HG03342 (cell line): ENCODE results near the gene OLA1.

Experiments used
- ATAC-seq: cut with Tn5 transposase; IDR thresholded peaks from one replicate; pipeline ENCODE4 v1.9.1; 2021; ENCODE audit warnings: mild to moderate bottlenecking, moderate library complexity; ENCODE audit not compliant: unreplicated experiment

OLA1 gene

DNA sequence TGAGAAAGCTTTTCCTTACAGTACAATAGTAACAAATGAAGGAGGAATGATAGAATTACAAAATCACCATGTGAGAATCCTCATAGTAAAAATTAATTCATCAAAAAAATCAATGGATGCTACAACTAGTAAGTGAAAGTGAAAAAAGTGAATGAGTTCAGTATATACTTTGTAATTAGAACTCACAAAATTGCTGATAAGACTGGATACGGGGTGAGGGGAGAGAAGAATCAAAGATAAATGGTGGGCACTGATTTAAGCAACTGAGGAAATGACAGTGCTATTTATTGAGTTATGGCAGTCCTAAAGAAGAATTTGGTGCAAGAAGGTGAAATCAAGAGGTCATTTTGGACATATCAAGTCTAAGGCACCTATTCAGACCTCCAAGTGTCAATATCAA lies 20.6 kb downstream of the OLA1 start:
- no peak for ATAC-seq

- no peak for ATAC-seq
Measured at GRCh38 chr2:174224665-174225288, 23.6 kb downstream of the OLA1 start.

DNA sequence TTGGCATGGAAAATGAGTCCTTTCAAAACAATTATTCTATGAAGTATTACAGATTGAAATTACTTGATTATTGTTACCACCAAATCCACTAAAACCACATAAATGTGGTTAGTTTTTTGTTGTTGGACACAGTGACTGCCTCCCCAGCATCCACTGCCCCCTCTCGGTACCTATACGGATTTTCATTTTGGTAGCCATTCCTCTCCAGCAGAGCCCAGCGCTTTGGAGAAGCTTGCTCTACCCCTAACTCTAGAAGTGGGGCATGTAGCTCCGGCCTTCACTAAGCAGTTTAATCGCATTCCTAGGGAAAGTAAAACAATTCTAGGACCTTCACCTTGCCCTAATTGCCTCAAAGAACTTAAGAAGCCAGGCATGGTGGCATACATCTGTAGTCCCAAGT lies 24.2 kb downstream of the OLA1 start:
- no peak for ATAC-seq

GRCh38 chr2:174223388-174223787 lies 24.9 kb downstream of the OLA1 start:
- ATAC-seq = no peak

DNA sequence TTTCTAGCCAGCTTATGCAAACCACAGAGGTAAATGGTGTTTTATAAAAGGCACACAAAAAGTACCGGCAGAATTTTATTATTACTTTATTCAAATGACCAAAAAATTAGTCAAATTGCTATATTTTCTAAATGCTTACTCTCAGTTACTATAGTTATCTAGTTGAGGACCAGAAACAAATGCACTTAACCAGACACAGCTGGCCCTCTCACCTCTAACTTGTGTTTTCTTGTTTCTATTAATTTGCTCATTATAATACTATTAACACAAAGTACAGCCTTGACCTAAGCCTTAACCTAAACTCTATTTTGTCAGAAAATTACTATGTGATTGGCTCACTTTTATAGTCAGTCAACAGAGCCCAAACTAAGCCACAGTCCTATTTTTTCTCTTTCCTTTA lies 26.2 kb downstream of the OLA1 start:
- no peak for ATAC-seq

DNA sequence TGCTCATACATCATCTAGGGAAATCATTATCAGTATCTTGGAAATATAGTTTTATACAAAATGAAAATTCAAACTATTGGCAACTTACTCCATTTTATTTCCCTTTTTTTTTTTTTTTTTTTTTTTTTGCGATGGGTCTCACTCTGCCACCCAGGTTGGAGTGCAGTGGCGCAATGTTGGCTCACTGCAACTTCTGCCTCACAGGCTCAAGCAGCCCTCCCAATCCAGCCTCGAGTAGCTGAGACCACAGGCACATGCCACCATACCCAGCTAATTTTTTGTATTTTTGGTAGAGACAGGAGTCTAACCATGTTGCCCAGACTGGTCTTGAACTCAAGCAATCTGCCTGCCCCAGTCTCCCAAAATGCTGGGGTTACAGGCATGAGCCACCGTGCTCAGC lies 29.0 kb downstream of the OLA1 start:
- ATAC-seq = no peak

DNA sequence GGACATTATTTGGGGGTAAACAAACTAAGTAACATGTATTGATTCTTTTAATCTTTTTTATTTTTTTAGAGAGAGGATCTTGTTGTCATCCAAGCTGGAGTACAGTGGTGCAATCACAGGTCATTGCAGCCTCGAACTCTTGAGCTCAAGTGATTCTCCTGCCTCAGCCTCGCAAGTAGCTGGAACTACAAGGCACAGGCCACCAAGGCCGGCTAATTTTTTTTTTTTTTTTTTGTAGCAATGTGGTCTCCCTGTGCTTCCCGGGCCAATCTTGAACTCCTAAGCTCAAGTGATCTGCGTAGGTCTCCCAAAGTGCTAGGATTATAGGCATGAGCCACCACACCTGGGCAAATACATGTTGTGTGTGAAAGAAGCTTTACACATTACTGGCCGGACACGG lies 29.6 kb downstream of the OLA1 start:
- no peak for ATAC-seq

DNA sequence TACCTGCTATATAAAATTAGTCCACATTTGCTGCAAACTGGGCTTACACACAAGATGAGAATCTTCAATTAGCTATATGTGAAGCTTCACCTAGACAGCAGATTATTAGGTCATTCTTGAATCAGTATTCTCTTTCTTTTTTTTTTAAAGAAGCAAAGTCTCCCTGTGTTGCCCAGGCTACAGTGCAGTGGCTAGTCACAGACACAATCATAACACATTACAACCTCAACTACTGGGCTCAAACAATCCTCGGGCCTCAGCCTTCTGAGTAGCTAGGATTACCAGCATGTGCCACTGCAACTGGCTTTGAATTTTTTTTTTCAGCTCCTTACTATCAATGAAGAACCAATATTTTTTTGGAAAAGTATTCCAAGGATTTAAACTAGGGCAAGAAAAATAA lies 30.5 kb downstream of the OLA1 start:
- no peak for ATAC-seq

- ATAC-seq = no peak
Measured at GRCh38 chr2:174211954-174212353, 36.4 kb downstream of the OLA1 start.

GRCh38 chr2:174210862-174211261 lies 37.5 kb downstream of the OLA1 start:
- no peak for ATAC-seq

DNA sequence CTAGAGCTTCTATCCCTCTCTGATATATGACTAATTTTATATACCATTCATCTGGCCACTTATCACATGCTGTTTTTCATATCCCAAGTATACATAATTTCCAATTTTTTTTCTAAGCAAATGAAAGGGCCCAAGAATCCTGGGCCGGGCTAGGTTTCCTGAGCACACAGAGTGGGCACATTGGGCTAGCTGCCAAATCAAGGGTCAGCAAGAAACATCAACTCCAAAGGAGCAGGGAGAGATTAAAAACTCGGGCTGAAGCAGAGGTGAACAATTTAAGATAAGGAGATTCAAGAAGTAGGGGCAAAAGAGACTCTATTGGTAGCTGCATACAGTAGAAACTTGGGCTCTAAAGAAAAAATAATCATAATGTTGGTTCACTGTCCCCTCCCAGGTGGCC lies 39.0 kb downstream of the OLA1 start:
- no peak for ATAC-seq

GRCh38 chr2:174208026-174208425 lies 40.3 kb downstream of the OLA1 start:
- no peak for ATAC-seq

DNA sequence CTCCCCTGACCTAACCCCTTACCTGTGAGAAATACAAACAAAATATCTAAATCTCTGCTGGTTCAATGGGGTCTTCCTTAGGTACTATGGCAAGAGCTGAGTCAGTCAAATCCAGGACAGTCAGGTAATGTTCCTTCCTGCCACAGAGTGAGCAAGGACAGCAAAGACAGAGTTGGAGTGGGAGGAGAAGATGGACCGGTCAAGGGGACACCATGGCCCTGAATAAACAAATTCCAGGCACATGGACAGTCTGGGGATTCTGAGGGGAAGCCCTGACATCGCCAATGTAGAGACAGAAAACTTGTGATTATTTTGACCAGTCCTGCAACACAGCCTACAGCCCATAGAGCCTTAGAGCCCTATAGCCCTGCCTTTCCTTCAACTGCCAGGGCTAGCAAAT lies 42.8 kb downstream of the OLA1 start:
- ATAC-seq = no peak

GRCh38 chr2:174202188-174202587 lies 46.1 kb downstream of the OLA1 start:
- ATAC-seq = no peak

DNA sequence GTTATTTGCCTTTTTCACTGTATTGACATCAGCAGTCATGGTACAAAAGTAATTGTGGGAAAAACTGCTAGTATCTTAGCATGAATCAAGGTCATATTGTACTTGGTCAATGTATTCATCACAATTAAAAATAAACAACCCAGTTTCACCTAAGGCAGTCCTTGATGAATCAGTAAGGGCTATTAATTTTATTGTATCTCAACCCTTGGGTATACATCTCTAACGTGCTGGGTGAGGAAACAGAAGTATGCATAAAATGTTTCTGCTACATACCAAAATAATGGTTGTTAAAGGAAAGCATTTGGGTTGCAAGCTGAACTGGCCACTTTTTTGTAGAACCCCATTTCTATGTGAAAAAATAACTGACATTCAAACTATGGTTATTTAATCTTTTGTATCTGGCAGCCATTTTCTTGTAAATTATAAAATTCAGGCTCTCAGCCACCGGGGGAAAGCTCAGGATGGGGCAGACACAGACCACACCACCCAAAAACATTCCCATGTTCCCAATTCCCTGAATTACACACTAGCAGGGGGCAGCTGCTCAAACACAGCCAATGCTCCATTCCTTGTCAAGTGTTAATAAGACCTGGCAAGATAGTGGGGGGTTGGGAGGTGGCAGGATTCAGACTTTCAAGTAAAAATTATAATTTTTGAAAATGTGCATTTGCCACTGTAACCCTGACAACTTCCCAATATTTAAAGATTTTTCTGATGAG lies 49.3 kb downstream of the OLA1 start:
- no peak for ATAC-seq

GRCh38 chr2:174195253-174195652 lies 53.1 kb downstream of the OLA1 start:
- no peak for ATAC-seq

- no peak for ATAC-seq
Measured at GRCh38 chr2:174193737-174194136, 54.6 kb downstream of the OLA1 start.

DNA sequence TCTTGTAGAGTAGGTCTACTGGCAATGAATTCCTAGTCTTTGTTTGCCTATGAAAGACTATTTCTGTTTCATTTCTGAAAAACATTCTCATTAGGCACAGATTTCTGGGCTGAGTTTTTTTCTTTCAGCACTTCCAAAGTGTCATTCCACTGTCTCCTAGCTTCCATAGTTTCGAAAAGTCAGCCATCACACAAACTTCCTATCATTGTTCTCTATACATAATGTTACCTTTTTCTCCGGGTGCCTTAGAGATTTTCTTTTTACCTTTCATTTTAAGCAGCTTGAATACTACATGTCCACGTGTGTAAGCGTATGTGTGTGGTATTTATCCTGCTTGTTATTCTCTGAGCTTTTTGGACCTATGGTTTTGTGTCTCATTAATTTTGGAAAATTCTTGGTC lies 55.7 kb downstream of the OLA1 start:
- no peak for ATAC-seq

- no peak for ATAC-seq
Measured at GRCh38 chr2:174191342-174192074, 56.8 kb downstream of the OLA1 start.

GRCh38 chr2:174184915-174185314 lies 63.4 kb downstream of the OLA1 start:
- no peak for ATAC-seq

GRCh38 chr2:174184504-174184903 lies 63.8 kb downstream of the OLA1 start:
- no peak for ATAC-seq

- no peak for ATAC-seq
Measured at GRCh38 chr2:174183076-174183475, 65.3 kb downstream of the OLA1 start.
